ENCODE results near the gene NAALADL2.
"Not testable (repeated sequence)": the region's sequence is repeated elsewhere in the genome, so short reads cannot be mapped to it uniquely, and the experiment has no call there.

- not testable (repeated sequence) for TF ChIP-seq CTCF, POLR2A (IDR thresholded peaks at IDR 0.05)
These were observed 963.8 kb downstream of the NAALADL2 start for GRCh38 chr3:175822766-175823491.

All from body of pancreas (tissue), 4 donors.